ENCODE results near the gene RPUSD2. TPM values are rescaled to one million over a fixed set of nuclear protein-coding genes. Genes with fewer than 3 reads are reported as not detected.
A peak's percentile ranks its signal among the peaks of the same experiment; 100 is the strongest.

RPUSD2 gene
- total RNA-seq (10 to 100 TPM; 10.0 to 20.7 (median 11.9) TPM), polyA plus RNA-seq (10 to 100 TPM in 2 of 3 donors, 1 to 10 TPM in 1; 5.7 to 18.5 (median 11.0) TPM)
- long read RNA-seq, donor 1, partial matches to known transcripts, result 0 of 3 reads
- long read RNA-seq, donor 1, other reads (novel, unspliced or antisense), result 0 of 3 reads
- long read RNA-seq, donor 2, partial matches to known transcripts, result 0 of 2 reads
- long read RNA-seq, donor 2, other reads (novel, unspliced or antisense), result 0 of 2 reads
- long read RNA-seq, donor 3, partial matches to known transcripts, result 0 of 3 reads
- long read RNA-seq, donor 3, other reads (novel, unspliced or antisense), result 0 of 3 reads
- long read RNA-seq, donor 4, transcript RPUSD2-201 (3 exons, 2,358 nt), result major isoform, 6 of 9 reads
- long read RNA-seq, donor 4, partial matches to known transcripts, result 0 of 9 reads
- long read RNA-seq, donor 4, other reads (novel, unspliced or antisense), result 1 of 9 reads
- long read RNA-seq, donor 5, transcript RPUSD2-203 (1 exons, 631 nt), result minor isoform, 8 of 30 reads
- long read RNA-seq, donor 5, transcript RPUSD2-201 (3 exons, 2,358 nt), result major isoform, 22 of 30 reads
- long read RNA-seq, donor 5, partial matches to known transcripts, result 0 of 30 reads
- long read RNA-seq, donor 5, other reads (novel, unspliced or antisense), result 0 of 30 reads
- long read RNA-seq, donor 6, transcript RPUSD2-201 (3 exons, 2,358 nt), result major isoform, 5 of 9 reads
- long read RNA-seq, donor 6, partial matches to known transcripts, result 1 of 9 reads
- long read RNA-seq, donor 6, other reads (novel, unspliced or antisense), result 0 of 9 reads
- long read RNA-seq, donor 7, partial matches to known transcripts, result 0 of 3 reads
- long read RNA-seq, donor 7, other reads (novel, unspliced or antisense), result 0 of 3 reads
- long read RNA-seq, donor 8, partial matches to known transcripts, result 0 of 4 reads
- long read RNA-seq, donor 8, other reads (novel, unspliced or antisense), result 0 of 4 reads
- long read RNA-seq, donor 9, partial matches to known transcripts, result 0 of 2 reads
- long read RNA-seq, donor 9, other reads (novel, unspliced or antisense), result 0 of 2 reads
- long read RNA-seq, donor 10, partial matches to known transcripts, result 0 of 2 reads
- long read RNA-seq, donor 10, other reads (novel, unspliced or antisense), result 0 of 2 reads

GRCh38 chr15:40569129-40569953 is at the start of gene RPUSD2:
Gene RPUSD2, plus strand, starts transcription at chr15:40569299. Its CDS starts 39 bp downstream, at chr15:40569338.
- peak within 1 kb of the TSS; percentile 20 to 87 (median 78) for H3K4me3 ChIP-seq
- no peak for TF ChIP-seq CTCF (IDR thresholded peaks at IDR 0.05)
- TF ChIP-seq POLR2A (IDR thresholded peaks at IDR 0.05), result peak; percentile 49 to 75
- H3K9me3 ChIP-seq (replicated peaks in 1 of 3), result no peaks in the 10 kb centered on the region
- intact Hi-C loops (cut with DNase I), result no loop called here
- peak; percentile 92 to 98 (median 95) for DNase-seq
- no peaks in the 10 kb centered on the region for H3K27me3 ChIP-seq
- 0% methylated on average over 26 to 62 of the region's 62 CpGs for WGBS, 4 donors
- H3K36me3 ChIP-seq (replicated peaks in 1 of 2), result peaks cover 0 to 19% of the 10 kb centered on the region in 2 donors
- peak within 1 kb of the TSS; percentile 63 to 87 (median 71) for H3K27ac ChIP-seq
- H3K4me1 ChIP-seq (replicated peaks in 1 of 2), result peaks cover 14 to 22% of the 10 kb centered on the region in 2 donors

GRCh38 chr15:40523611-40524010 is 45.5 kb upstream of the RPUSD2 start:
- H3K36me3 ChIP-seq (replicated peaks in 1 of 2), result no peaks in the 10 kb centered on the region
- H3K4me3 ChIP-seq, result no peak overlapping the region
- TF ChIP-seq CTCF (IDR thresholded peaks at IDR 0.05) (no peak), POLR2A (IDR thresholded peaks at IDR 0.05) (no peak)
- no peak for DNase-seq
- intact Hi-C loops (cut with DNase I), result no loop called here
- no peaks in the 10 kb centered on the region for H3K27me3 ChIP-seq
- H3K27ac ChIP-seq, result no peak overlapping the region
- H3K4me1 ChIP-seq (replicated peaks in 1 of 2), result no peaks in the 10 kb centered on the region
- no peaks in the 10 kb centered on the region for H3K9me3 ChIP-seq (replicated peaks in 1 of 3)

- Histone ChIP-seq H3K27me3 (no peaks in the 10 kb centered on the region), H3K36me3 (replicated peaks in 1 of 2) (no peaks in the 10 kb centered on the region), H3K4me3 (no peak overlapping the region), H3K9me3 (replicated peaks in 1 of 3) (no peaks in the 10 kb centered on the region), H3K27ac (no peak overlapping the region), H3K4me1 (replicated peaks in 1 of 2) (no peaks in the 10 kb centered on the region)
- whole genome bisulfite sequencing, 4 donors, result 71 to 82% (median 75%) methylated on average over 3 of the region's 3 CpGs
- no peak for DNase-seq
- no peak for TF ChIP-seq CTCF (IDR thresholded peaks at IDR 0.05)
- no peak for TF ChIP-seq POLR2A (IDR thresholded peaks at IDR 0.05)
- intact Hi-C loops (cut with DNase I), result no loop called here
These were observed 43.2 kb upstream of the RPUSD2 start for GRCh38 chr15:40525855-40526254.
